Cardiac fibroblast (primary cell): ENCODE measurements around the gene PDE4D.

Source experiments
- DNase-seq, 2 donors: peaks; one replicate each; pipeline versions ENCODE4 v3.0.0 to v3.0.0-alpha.2; 2010; ENCODE audit warnings: low read depth in 2 of 2
- H3K4me3 ChIP-seq, 2 donors: replicated peaks in 1 of 2; 1 replicate in 1 of 2; 2 replicates in 1 of 2; pipeline ENCODE4 v1.5.1; 2011; ENCODE audit warnings: low read depth in 2 of 2, low read length in 2 of 2, mild to moderate bottlenecking in 2 of 2, moderate library complexity in 1 of 2
- CTCF ChIP-seq: IDR thresholded peaks from one replicate; pipeline ENCODE4 v1.5.1; 2011; ENCODE audit warnings: low read depth, mild to moderate bottlenecking, low read length, inconsistent platforms

Gene PDE4D

GRCh38 chr5:59569158-59569557, 324.4 kb downstream of the PDE4D start:
- no peak for DNase-seq
- H3K4me3 ChIP-seq, result no peak overlapping the region
- no peak for TF ChIP-seq CTCF

DNA sequence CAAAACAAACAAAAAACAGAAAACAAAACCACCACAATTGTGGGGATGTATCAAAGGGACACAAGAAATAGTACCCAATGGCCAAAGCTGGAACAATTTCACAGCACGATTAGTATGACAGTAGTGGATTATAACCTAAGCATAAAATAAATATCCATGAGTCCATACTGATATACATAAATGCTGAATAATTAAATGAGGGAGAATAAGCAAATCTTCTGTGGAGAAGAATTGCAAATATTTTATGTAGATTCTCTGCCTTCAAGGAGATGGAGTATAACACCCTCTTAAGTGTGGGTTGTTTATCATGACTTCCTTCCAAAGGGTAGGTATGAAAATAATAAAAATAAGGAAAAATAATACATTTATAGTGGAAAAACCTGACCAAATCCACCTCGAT, 325.4 kb downstream of the PDE4D start:
- DNase-seq, result no peak
- TF ChIP-seq CTCF, result no peak
- H3K4me3 ChIP-seq, result no peak overlapping the region

GRCh38 chr5:59565551-59565950, 328.0 kb downstream of the PDE4D start:
- no peak overlapping the region for H3K4me3 ChIP-seq
- DNase-seq, result no peak
- TF ChIP-seq CTCF, result no peak

DNA sequence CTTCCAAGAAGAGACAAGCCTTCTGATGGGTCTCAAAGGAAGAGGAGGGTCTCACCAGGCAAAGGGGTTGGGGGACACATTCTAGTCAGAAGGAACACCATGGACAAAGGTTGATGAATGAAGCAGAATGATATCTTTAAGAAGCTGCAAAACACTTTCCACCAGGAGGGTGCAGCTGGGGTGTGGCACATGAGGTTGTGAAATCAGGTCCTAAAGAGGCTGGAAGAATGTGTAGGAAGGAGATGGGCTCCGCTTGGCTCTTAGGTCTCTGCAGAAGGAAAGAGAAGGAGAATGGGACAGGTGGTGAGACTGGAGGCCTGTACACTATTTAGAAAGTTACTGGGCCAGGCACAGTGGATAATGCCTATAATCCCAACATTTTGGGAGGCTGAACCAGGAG, 328.6 kb downstream of the PDE4D start:
- H3K4me3 ChIP-seq, result no peak overlapping the region
- no peak for TF ChIP-seq CTCF
- DNase-seq, result no peak

GRCh38 chr5:59562756-59563389, 330.7 kb downstream of the PDE4D start:
- no peak overlapping the region for H3K4me3 ChIP-seq
- DNase-seq, result peak; percentile 20 to 54
- no peak for TF ChIP-seq CTCF

GRCh38 chr5:59560553-59560952, 333.0 kb downstream of the PDE4D start:
- H3K4me3 ChIP-seq, result no peak overlapping the region
- DNase-seq, result no peak
- TF ChIP-seq CTCF, result no peak

DNA sequence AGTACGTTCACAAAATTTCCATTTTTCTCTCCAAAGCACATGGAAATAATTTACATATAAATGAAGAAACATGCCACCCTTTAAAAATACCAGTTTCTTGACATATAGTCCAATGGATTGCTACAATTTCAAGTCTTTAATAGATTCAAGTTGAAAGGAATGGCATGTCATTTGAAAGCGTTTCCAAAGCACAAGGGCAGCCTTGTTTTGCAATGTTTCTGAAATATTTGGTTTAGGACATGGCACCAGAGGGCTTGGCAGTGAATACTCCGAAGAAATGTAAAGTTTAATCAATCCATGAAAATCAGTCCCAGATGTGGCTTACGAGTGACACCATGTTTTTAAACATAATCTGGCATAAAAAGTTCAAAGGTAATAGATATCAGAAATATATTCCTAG, 333.7 kb downstream of the PDE4D start:
- no peak for DNase-seq
- no peak for TF ChIP-seq CTCF
- H3K4me3 ChIP-seq, result no peak overlapping the region
